ENCODE results near the gene GCNT3.
"Not testable (repeated sequence)": the region's sequence is repeated elsewhere in the genome, so short reads cannot be mapped to it uniquely, and the experiment has no call there.

GRCh38 chr15:59645812-59646211 is 34.2 kb downstream of the GCNT3 start:
- not testable (repeated sequence) for TF ChIP-seq CTCF (conservative IDR thresholded peaks at IDR 0.05); EZH2 (IDR thresholded peaks at IDR 0.05; ENCODE audit: low read depth)
